ENCODE results near the gene PGAM4. TPM values are rescaled to one million over a fixed set of nuclear protein-coding genes. Genes with fewer than 3 reads are reported as not detected.
A peak's percentile ranks its signal among the peaks of the same experiment; 100 is the strongest.

Gene PGAM4
- total RNA-seq (2012; rRNA removed): not detected in 2 replicates

DNA sequence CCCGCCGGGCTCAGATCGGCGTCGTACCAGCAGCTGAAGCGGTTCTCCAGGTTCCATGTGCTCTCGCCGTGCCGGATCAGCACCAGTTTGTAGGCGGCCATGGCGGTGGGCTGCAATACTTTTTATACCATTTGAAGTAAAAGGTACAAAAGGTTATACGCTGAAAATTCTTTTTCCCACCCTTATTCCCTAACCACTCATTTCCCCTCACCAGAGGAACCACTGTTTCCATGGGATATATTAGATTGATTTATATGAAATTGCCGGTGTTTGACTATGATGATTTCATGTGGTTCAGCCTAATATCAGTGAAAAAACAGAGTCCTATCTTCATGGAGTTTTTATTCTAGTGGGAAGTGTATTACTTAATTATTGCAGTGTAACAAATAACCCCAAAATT, at the start of gene PGAM4:
Gene PGAM4 (minus strand): TSS at position 101 of the 400 bp plus-strand sequence. CDS start 0 bp downstream, at position 101.
- H3K4me2 ChIP-seq (ENCODE audit: low read length): no peak within 1 kb of the TSS
- H3K9ac ChIP-seq (ENCODE audit: low read depth, low read length): no peak within 1 kb of the TSS
- H3K9me3 ChIP-seq (replicated peaks; ENCODE audit: low read length): no peaks in the 10 kb centered on the region
- no peaks in the 10 kb centered on the region for H3K4me1 ChIP-seq (ENCODE audit: control insufficient read depth, insufficient read depth, low read length)
- no peaks in the 10 kb centered on the region for H3K27me3 ChIP-seq (ENCODE audit: control insufficient read depth, insufficient read depth, low read length)
- H3K36me3 ChIP-seq (ENCODE audit: insufficient read depth, low read length): no peaks in the 10 kb centered on the region
- no peak within 1 kb of the TSS for H3K4me3 ChIP-seq (ENCODE audit: low read length)

DNA sequence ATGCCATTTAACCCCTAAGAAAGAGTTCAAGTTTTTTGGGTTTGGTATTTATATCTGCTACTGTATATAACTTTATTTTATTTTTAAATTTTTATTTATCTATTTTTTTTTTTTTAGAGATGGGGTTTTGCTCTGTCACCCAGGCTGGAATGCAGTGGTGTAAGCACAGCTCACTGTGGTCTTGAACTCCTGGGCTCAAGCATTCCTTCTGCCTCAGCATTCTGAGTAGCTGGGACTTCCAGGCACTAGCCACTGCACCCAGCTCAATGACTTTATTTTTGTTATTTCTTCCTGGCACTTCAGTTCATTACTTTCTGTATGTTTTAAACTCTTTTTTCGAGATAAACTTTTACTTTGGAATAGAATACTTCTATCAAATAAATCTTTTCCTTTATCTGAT, 42.4 kb upstream of the PGAM4 start:
- H3K4me3 ChIP-seq (ENCODE audit: low read length): no peak overlapping the region

DNA sequence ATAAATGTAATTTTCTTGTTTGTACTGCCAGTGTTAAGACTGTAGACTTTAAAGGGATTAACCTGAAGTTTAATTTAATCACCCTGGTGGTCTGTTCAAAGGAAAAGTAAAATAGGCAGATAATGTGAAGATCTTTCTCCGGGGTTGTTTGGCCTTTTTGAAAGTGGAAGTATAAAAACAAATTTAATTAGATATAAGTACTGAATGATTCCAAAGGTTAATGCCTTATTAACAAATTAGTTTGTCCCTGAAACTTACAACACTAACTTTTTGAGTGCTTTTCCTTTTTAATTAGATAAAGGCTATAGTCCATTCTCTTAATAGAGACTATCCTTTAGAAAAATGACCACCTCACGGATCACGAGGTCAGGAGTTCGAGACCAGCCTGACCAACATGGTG, 10.4 kb upstream of the PGAM4 start:
- Histone ChIP-seq H3K9ac (ENCODE audit: low read depth, low read length) (no peak overlapping the region), H3K4me3 (ENCODE audit: low read length) (no peak overlapping the region), H3K36me3 (ENCODE audit: insufficient read depth, low read length) (no peaks in the 10 kb centered on the region), H3K4me2 (ENCODE audit: low read length) (no peak overlapping the region), H3K27me3 (ENCODE audit: control insufficient read depth, insufficient read depth, low read length) (no peaks in the 10 kb centered on the region), H3K4me1 (ENCODE audit: control insufficient read depth, insufficient read depth, low read length) (no peaks in the 10 kb centered on the region), H3K9me3 (replicated peaks; ENCODE audit: low read length) (no peaks in the 10 kb centered on the region)

More for the DNA sequence above, 42.4 kb upstream of the PGAM4 start:
- Histone ChIP-seq H3K27me3 (ENCODE audit: control insufficient read depth, insufficient read depth, low read length) (no peaks in the 10 kb centered on the region), H3K9ac (ENCODE audit: low read depth, low read length) (no peak overlapping the region), H3K4me1 (ENCODE audit: control insufficient read depth, insufficient read depth, low read length) (no peaks in the 10 kb centered on the region), H3K36me3 (ENCODE audit: insufficient read depth, low read length) (no peaks in the 10 kb centered on the region), H3K9me3 (replicated peaks; ENCODE audit: low read length) (no peaks in the 10 kb centered on the region), H3K4me2 (ENCODE audit: low read length) (no peak overlapping the region)

DNA sequence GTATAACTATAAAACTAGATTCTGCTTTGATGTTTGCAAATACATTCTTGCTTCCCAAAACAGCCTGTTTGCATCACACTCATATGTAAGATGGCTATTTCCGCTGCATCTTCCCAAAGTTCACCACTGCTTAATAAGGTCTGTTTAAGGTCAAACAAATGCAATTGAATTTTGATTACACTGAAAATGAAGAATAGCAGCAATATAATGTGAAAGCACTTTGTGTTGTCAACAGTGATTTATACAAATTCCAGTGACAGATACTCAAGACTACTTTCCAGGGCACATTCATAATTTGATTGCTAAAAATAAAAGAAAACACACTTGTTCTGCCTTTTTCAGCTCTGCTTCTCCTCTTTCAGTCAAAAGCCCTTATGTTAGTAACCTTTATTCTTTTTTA, 8.1 kb upstream of the PGAM4 start:
- no peaks in the 10 kb centered on the region for H3K9me3 ChIP-seq (replicated peaks; ENCODE audit: low read length)
- no peaks in the 10 kb centered on the region for H3K36me3 ChIP-seq (ENCODE audit: insufficient read depth, low read length)
- H3K4me1 ChIP-seq (ENCODE audit: control insufficient read depth, insufficient read depth, low read length): no peaks in the 10 kb centered on the region
- no peak overlapping the region for H3K4me3 ChIP-seq (ENCODE audit: low read length)
- H3K27me3 ChIP-seq (ENCODE audit: control insufficient read depth, insufficient read depth, low read length): no peaks in the 10 kb centered on the region
- H3K9ac ChIP-seq (ENCODE audit: low read depth, low read length): no peak overlapping the region
- H3K4me2 ChIP-seq (ENCODE audit: low read length): no peak overlapping the region

DNA sequence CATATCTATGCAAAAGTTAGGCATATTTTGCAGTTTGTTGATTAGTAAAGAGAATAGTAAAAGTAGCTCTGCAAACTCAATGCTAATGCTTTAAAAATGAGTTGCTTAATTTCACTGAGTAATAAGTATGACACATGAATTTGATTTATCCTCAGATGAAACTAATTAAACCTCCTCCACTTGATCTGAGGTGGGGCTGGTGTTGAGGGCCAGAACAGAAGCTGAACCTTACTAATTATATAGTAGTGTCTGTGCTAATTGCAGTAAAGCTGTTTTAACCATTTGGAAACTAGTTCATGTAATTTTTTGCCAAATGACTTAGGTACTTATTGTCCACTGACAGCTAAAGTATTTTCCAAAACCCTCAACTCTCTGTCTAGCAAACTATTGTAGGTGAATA, 7.7 kb upstream of the PGAM4 start:
- no peaks in the 10 kb centered on the region for H3K9me3 ChIP-seq (replicated peaks; ENCODE audit: low read length)
- no peak overlapping the region for H3K4me2 ChIP-seq (ENCODE audit: low read length)
- H3K36me3 ChIP-seq (ENCODE audit: insufficient read depth, low read length): no peaks in the 10 kb centered on the region
- H3K9ac ChIP-seq (ENCODE audit: low read depth, low read length): no peak overlapping the region
- no peaks in the 10 kb centered on the region for H3K4me1 ChIP-seq (ENCODE audit: control insufficient read depth, insufficient read depth, low read length)
- H3K27me3 ChIP-seq (ENCODE audit: control insufficient read depth, insufficient read depth, low read length): no peaks in the 10 kb centered on the region
- no peak overlapping the region for H3K4me3 ChIP-seq (ENCODE audit: low read length)

DNA sequence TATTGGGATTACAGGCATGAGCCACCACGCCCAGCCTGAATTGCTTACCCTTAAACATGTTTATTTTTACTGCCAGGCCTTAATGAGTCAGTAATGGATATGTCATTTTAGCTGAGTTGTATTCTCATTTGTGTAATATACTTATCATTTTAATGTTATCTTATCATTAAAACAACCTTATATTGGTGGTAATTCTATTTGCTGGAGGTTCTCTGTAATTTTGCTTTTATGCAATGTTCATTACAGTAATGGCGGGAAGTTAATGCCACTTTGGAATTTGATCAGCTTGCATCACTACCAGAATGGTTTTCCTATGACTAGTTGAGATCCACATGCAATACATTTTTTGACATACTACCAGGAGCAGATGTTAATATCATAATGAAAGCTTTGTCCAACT, 6.3 kb upstream of the PGAM4 start:
- no peak overlapping the region for H3K4me2 ChIP-seq (ENCODE audit: low read length)
- no peaks in the 10 kb centered on the region for H3K9me3 ChIP-seq (replicated peaks; ENCODE audit: low read length)
- H3K27me3 ChIP-seq (ENCODE audit: control insufficient read depth, insufficient read depth, low read length): no peaks in the 10 kb centered on the region
- H3K4me1 ChIP-seq (ENCODE audit: control insufficient read depth, insufficient read depth, low read length): no peaks in the 10 kb centered on the region
- no peaks in the 10 kb centered on the region for H3K36me3 ChIP-seq (ENCODE audit: insufficient read depth, low read length)
- H3K4me3 ChIP-seq (ENCODE audit: low read length): no peak overlapping the region
- H3K9ac ChIP-seq (ENCODE audit: low read depth, low read length): no peak overlapping the region

DNA sequence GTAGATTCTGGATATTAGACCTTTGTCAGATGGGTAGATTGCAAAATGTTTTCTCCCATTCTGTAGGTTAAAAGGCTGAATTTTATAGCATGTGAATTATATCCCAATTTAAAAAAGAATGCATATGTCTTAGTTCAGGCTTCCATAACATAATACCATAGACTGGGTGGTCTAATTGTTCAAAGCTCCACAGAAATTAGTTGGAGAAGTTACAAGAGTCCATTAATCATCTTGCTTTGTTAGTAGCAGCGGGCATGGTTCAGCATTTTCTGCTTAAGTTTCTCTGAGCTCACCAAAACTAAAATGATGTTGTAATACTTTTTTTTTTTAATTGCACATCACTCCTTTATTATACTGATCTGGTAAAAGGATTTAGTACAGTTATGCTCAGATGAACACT, 1.8 kb downstream of the PGAM4 start:
- Histone ChIP-seq H3K9ac (ENCODE audit: low read depth, low read length) (no peak overlapping the region), H3K36me3 (ENCODE audit: insufficient read depth, low read length) (no peaks in the 10 kb centered on the region), H3K9me3 (replicated peaks; ENCODE audit: low read length) (no peaks in the 10 kb centered on the region), H3K4me1 (ENCODE audit: control insufficient read depth, insufficient read depth, low read length) (no peaks in the 10 kb centered on the region), H3K27me3 (ENCODE audit: control insufficient read depth, insufficient read depth, low read length) (no peaks in the 10 kb centered on the region), H3K4me3 (ENCODE audit: low read length) (no peak overlapping the region), H3K4me2 (ENCODE audit: low read length) (no peak overlapping the region)

DNA sequence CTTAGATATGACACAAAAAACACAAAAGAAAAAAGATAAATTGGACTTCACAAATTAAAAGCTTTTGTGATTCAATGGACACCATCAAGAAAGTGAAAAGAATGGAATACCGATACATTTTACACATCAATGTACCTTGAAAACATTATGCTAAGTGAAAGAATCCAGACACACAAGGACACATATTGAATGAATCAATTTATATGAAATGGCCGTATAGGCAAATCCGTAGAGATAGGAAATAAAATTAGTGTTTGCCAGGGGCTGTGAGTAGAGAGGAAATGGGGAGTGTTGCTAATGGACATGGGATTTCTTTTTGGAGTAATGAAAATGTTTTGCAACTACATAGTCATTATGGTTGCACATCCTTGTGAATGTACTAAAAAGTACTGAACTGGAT, 3.1 kb downstream of the PGAM4 start:
- Histone ChIP-seq H3K4me3 (ENCODE audit: low read length) (no peak overlapping the region), H3K9ac (ENCODE audit: low read depth, low read length) (no peak overlapping the region), H3K36me3 (ENCODE audit: insufficient read depth, low read length) (no peaks in the 10 kb centered on the region), H3K4me1 (ENCODE audit: control insufficient read depth, insufficient read depth, low read length) (no peaks in the 10 kb centered on the region), H3K9me3 (replicated peaks; ENCODE audit: low read length) (no peaks in the 10 kb centered on the region), H3K27me3 (ENCODE audit: control insufficient read depth, insufficient read depth, low read length) (no peaks in the 10 kb centered on the region), H3K4me2 (ENCODE audit: low read length) (no peak overlapping the region)

DNA sequence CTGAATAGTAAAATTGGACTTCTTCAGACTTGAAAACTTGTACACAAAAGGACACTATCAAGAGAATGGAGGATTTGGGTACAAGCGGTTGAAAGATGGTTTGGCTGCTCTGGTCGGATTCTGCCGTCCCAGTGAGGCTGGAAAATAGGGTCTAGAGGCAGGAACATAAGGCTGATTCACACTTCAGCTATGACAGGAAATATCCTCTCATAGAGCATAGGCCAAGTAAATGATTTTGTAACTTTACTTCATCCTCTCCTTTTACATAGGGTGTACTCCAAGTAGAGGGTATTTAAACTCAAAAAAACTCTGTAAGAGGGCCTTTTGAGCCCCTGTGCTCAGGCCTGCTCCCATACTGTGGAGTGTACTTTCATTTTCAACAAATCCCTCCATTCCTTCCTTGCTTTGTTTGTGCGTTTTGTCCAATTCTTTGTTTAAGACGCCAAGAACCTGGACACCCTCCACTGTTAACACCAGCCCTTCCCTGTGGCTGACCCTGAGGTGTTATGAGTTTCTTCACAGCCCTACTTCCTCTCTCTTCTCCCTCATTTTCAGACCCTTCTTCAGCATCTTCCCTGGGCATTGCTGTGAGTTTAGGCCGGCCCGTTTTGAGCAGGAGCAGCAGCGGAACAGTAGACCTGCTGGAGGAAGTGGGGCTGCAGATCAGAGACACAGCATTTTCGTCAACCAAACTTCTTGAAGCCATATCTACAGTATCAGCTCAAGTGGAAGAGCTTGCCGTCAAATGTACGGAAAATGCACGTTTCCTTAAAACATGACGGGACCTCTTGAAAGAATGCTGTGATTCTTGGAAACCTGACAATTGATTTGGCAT, 7.2 kb downstream of the PGAM4 start:
- Histone ChIP-seq H3K27me3 (ENCODE audit: control insufficient read depth, insufficient read depth, low read length) (no peaks in the 10 kb centered on the region), H3K4me2 (ENCODE audit: low read length) (no peak overlapping the region), H3K36me3 (ENCODE audit: insufficient read depth, low read length) (no peaks in the 10 kb centered on the region), H3K4me1 (ENCODE audit: control insufficient read depth, insufficient read depth, low read length) (no peaks in the 10 kb centered on the region), H3K9me3 (replicated peaks; ENCODE audit: low read length) (no peaks in the 10 kb centered on the region), H3K9ac (ENCODE audit: low read depth, low read length) (no peak overlapping the region), H3K4me3 (ENCODE audit: low read length) (no peak overlapping the region)

DNA sequence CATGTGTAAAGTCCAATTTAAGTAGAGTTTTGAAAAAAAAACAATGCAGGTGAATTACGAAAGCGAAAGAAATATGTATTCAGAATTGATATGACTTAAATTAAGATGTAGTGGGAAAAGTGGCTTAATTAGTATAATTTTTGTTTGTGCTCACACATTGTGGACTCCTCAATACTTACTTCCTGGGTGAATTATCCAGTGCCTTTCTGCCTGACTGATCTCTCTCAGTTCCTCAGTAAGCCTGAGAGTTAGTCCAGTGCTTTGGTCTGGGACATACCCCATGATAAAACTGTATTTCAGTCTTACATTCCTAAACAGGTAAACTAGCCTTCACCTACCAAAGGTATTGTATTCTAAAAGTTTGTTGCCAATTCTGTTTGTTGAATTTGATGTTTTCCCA, 8.4 kb downstream of the PGAM4 start:
- no peaks in the 10 kb centered on the region for H3K27me3 ChIP-seq (ENCODE audit: control insufficient read depth, insufficient read depth, low read length)

DNA sequence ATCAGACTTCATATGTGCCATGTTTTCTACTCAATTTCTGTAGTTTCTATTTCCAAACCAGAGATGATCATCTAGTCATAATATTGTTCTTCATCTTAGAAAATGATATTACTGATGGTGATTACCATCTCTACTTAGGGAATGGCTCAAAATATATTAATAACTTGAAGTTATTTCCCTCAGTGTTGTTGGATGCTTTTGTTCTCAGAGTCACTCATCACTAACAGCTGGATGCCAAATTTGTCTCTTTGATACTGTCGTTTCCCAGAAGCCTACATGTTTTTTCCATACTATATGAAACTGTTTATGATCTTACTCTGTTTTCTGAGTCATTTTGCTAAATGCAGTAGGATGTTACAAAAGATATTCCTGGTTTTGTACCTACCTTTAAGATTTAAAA, 8.9 kb downstream of the PGAM4 start:
- Histone ChIP-seq H3K4me1 (ENCODE audit: control insufficient read depth, insufficient read depth, low read length) (no peaks in the 10 kb centered on the region), H3K36me3 (ENCODE audit: insufficient read depth, low read length) (no peaks in the 10 kb centered on the region), H3K9ac (ENCODE audit: low read depth, low read length) (no peak overlapping the region), H3K4me2 (ENCODE audit: low read length) (no peak overlapping the region), H3K27me3 (ENCODE audit: control insufficient read depth, insufficient read depth, low read length) (no peaks in the 10 kb centered on the region), H3K9me3 (replicated peaks; ENCODE audit: low read length) (no peaks in the 10 kb centered on the region), H3K4me3 (ENCODE audit: low read length) (no peak overlapping the region)

More for the DNA sequence above, 8.4 kb downstream of the PGAM4 start:
- Histone ChIP-seq H3K4me2 (ENCODE audit: low read length) (no peak overlapping the region), H3K9ac (ENCODE audit: low read depth, low read length) (no peak overlapping the region), H3K4me3 (ENCODE audit: low read length) (no peak overlapping the region), H3K36me3 (ENCODE audit: insufficient read depth, low read length) (no peaks in the 10 kb centered on the region), H3K9me3 (replicated peaks; ENCODE audit: low read length) (no peaks in the 10 kb centered on the region), H3K4me1 (ENCODE audit: control insufficient read depth, insufficient read depth, low read length) (no peaks in the 10 kb centered on the region)

DNA sequence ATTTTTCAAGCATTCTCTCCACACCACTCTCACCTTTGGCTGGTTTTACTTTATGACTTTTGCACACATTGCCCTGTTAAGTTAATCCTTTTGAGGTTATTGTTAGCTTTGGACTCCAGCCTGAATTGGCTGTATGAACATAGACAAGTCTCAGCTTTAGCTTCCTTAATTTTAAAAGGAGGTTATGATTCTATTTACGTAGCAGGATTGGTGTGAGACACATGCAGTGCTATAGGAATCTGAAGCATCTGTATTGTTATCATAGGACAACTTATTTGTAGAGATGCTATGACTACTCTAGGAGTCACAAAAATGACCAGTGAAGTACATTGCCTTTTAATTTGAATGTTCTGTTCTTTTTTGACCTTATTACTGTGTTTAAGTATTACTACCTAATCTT, 15.7 kb downstream of the PGAM4 start:
- no peaks in the 10 kb centered on the region for H3K27me3 ChIP-seq (ENCODE audit: control insufficient read depth, insufficient read depth, low read length)
- H3K4me3 ChIP-seq (ENCODE audit: low read length): no peak overlapping the region
- no peaks in the 10 kb centered on the region for H3K36me3 ChIP-seq (ENCODE audit: insufficient read depth, low read length)
- no peak overlapping the region for H3K9ac ChIP-seq (ENCODE audit: low read depth, low read length)
- H3K4me2 ChIP-seq (ENCODE audit: low read length): peak overlapping the region; percentile 60
- H3K4me1 ChIP-seq (ENCODE audit: control insufficient read depth, insufficient read depth, low read length): peaks cover 9% of the 10 kb centered on the region
- H3K9me3 ChIP-seq (replicated peaks; ENCODE audit: low read length): no peaks in the 10 kb centered on the region

Measured in skeletal muscle satellite cell (primary cell).